ENCODE results near the gene SNAPC4.

GRCh38 chr9:136421791-136422190 lies 21.8 kb upstream of the SNAPC4 start:
- TF ChIP-seq CTCF (IDR thresholded peaks at IDR 0.05) (no peak), POLR2A (IDR thresholded peaks at IDR 0.05) (no peak)

All from heart left ventricle (tissue), 13 donors.